Calu3 (cell line): ENCODE measurements around the gene LRRC37A2. TPM values are rescaled to one million over a fixed set of nuclear protein-coding genes. Genes with fewer than 3 reads are reported as not detected.
"Not testable (repeated sequence)": the region's sequence is repeated elsewhere in the genome, so short reads cannot be mapped to it uniquely, and the experiment has no call there.

ENCODE experiments used
- BruUV-seq: library from RNA; stranded (reverse); fragments of 400-500 nt; replicated peaks from 2 replicates; lab custom pipeline; 2021; lab: Mats Ljungman, UMichigan
- CTCF ChIA-PET: fragments of 300-600 bp; sonication (Branson Sonifier 250); formaldehyde crosslinking; loops from one replicate; lab custom pipeline; 2022; ENCODE audit warnings: antibody characterized with exemption; lab: Charles Lee
- DNase-seq: peaks from one replicate; pipeline ENCODE4 v3.0.0; 2022
- H3K27ac Mint-ChIP-seq: one replicate; pipeline ENCODE4 v1.8.0; 2022; ENCODE audit warnings: mixed read lengths; ENCODE audit not compliant: unreplicated experiment
- H3K27me3 Mint-ChIP-seq: one replicate; pipeline ENCODE4 v1.8.0; 2022; ENCODE audit warnings: mixed read lengths; ENCODE audit not compliant: unreplicated experiment
- H3K36me3 Mint-ChIP-seq: one replicate; pipeline ENCODE4 v1.8.0; 2022; ENCODE audit warnings: mild to moderate bottlenecking, moderate library complexity, mixed read lengths; ENCODE audit not compliant: insufficient read depth, unreplicated experiment
- H3K4me1 Mint-ChIP-seq: one replicate; pipeline ENCODE4 v1.8.0; 2022; ENCODE audit warnings: mild to moderate bottlenecking, low read depth, mixed read lengths; ENCODE audit not compliant: unreplicated experiment
- H3K4me3 Mint-ChIP-seq: one replicate; pipeline ENCODE4 v1.8.0; 2022; ENCODE audit warnings: mild to moderate bottlenecking, low read depth, moderate library complexity, mixed read lengths; ENCODE audit not compliant: unreplicated experiment
- H3K9me3 Mint-ChIP-seq: one replicate; pipeline ENCODE4 v1.8.0; 2022; ENCODE audit warnings: low read depth, mixed read lengths; ENCODE audit not compliant: unreplicated experiment
- intact Hi-C: fragments of 100-400 bp; cut with micrococcal nuclease; formaldehyde crosslinking; loops from one replicate; pipeline ENCODE4 v1.10.0; 2022; ENCODE audit not compliant: unreplicated experiment
- total RNA-seq: library from RNA; stranded (reverse); gene quantifications from 2 replicates; pipeline ENCODE4 v1.2.3, GENCODE V29; 2022

The LRRC37A2 gene
- total RNA-seq, 1 experiment from 2014 or later, result 35.6 TPM

GRCh38 chr17:46590157-46591146 is 78.2 kb downstream of the LRRC37A2 start, which contains the start of gene NSF:
NSF (plus strand) TSS chr17:46590669; CDS start chr17:46590776, 107 bp downstream.
- intact Hi-C loops, CTCF ChIA-PET, H3K4me1 Mint-ChIP-seq, H3K9me3 Mint-ChIP-seq, H3K27ac Mint-ChIP-seq, H3K4me3 Mint-ChIP-seq, DNase-seq, H3K27me3 Mint-ChIP-seq, H3K36me3 Mint-ChIP-seq: not testable (repeated sequence)
- TSS peak; percentile 89 for BruUV-seq

GRCh38 chr17:46591332-46591731 is 79.1 kb downstream of the LRRC37A2 start:
- DNase-seq, H3K4me3 Mint-ChIP-seq, H3K27me3 Mint-ChIP-seq, BruUV-seq, H3K4me1 Mint-ChIP-seq, H3K36me3 Mint-ChIP-seq, intact Hi-C loops, CTCF ChIA-PET, H3K9me3 Mint-ChIP-seq, H3K27ac Mint-ChIP-seq: not testable (repeated sequence)

- CTCF ChIA-PET, H3K4me1 Mint-ChIP-seq, intact Hi-C loops, H3K27me3 Mint-ChIP-seq, H3K36me3 Mint-ChIP-seq, H3K27ac Mint-ChIP-seq, H3K9me3 Mint-ChIP-seq, DNase-seq, BruUV-seq, H3K4me3 Mint-ChIP-seq: not testable (repeated sequence)
Observed at GRCh38 chr17:46598344-46598931, 86.2 kb downstream of the LRRC37A2 start.

- H3K36me3 Mint-ChIP-seq, CTCF ChIA-PET, H3K27me3 Mint-ChIP-seq, H3K27ac Mint-ChIP-seq, H3K4me1 Mint-ChIP-seq, BruUV-seq, H3K9me3 Mint-ChIP-seq, H3K4me3 Mint-ChIP-seq, intact Hi-C loops, DNase-seq: not testable (repeated sequence)
Observed at GRCh38 chr17:46600767-46601166, 88.5 kb downstream of the LRRC37A2 start.

GRCh38 chr17:46603125-46603524 is 90.9 kb downstream of the LRRC37A2 start:
- BruUV-seq, H3K4me1 Mint-ChIP-seq, H3K36me3 Mint-ChIP-seq, H3K27ac Mint-ChIP-seq, H3K9me3 Mint-ChIP-seq, H3K4me3 Mint-ChIP-seq, CTCF ChIA-PET, DNase-seq, H3K27me3 Mint-ChIP-seq, intact Hi-C loops: not testable (repeated sequence)

Other genes starting within 250 kb of the LRRC37A2 start
- 8.3 and 8.6 TPM in 2 replicates for gene LRRC37A, start 217.3 kb upstream of the LRRC37A2 start, total RNA-seq
- gene ARL17B, start 150.7 kb upstream of the LRRC37A2 start, total RNA-seq, result 34.2 and 41.7 TPM in 2 replicates
- 38.2 and 47.7 TPM in 2 replicates for gene ARL17A, start 67.2 kb downstream of the LRRC37A2 start, total RNA-seq
- gene NSF, start 78.2 kb downstream of the LRRC37A2 start, total RNA-seq, result 79.0 and 89.7 TPM in 2 replicates